ENCODE measurements around the gene IL16.

IL16 gene

DNA sequence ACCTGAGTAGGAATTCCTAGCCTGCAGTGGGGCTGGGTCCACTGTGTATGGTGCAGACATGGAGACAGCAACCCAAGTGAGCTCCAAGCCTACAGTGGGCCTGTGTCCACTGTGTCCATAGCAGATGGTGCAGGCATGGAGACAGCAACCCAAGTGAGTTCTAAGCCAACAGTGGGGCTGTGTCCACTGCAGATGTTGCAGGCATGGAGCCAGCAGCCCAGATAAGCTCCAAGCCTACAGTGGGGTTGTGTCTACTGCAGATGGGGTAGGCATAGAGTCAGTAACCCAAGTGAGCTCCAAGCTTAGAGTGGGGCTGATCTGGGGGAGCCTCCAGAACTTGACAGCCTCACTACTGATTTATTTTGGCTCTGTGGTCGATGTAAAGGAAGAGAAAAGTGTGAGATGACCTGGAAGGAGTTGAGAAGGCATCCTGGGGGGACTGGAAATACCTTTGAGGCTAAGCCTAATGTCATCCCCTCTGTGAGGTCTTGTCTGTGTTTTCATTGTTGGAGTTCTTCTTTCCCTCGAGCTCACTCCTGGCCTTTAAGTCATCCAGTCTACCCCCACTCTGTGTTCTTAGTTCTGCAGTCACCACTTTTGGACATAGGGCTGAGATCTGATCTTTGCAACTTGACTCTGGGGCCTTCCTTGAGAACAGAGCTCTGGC, 22.4 kb upstream of the IL16 start:
- DNase-seq (ENCODE audit: low read depth in 2 of 3, low spot score in 2 of 3), result no peak

DNA sequence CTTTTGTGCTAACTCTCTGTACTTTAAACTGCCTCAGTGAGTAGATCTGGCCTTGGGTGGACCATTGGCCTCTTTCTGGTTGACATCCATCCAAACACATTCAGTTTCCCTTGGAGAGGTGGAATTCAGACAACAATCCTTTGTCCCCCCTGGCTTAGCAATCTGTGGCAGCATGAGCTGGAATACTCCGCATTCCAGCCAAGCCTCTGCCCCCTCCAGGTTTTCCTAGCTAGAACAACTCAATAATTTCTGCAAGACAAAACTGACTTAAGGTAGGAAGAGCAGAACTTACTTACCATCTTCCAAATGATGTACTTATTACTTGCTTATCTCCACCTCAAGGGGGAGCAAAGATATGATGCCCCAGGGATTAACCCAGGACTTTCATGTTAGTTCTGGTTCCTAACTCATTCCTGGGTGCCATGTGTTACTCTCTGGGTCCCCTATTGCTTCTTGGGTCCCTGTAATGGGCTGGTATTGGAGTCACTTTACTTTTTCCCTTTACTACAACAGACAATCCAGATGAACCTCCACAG, 21.8 kb upstream of the IL16 start:
- no peak for DNase-seq (ENCODE audit: low read depth in 2 of 3, low spot score in 2 of 3)

DNA sequence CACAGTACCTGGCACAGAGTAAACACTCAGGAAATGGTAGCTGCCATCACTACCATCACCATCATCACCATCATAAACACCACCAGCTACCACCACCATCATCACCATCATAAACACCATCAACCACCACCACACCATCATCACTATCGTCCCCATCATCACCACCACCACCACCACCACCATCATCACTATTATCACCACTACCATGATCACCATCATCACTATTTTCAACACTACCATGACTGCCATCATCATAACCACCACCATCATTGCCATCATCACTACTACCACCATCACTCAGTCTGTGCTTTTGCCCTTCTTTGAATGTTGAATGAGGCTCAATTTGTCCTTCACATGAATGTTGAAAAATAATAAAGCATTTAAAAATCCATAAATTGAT, 21.2 kb upstream of the IL16 start:
- DNase-seq (ENCODE audit: low read depth in 2 of 3, low spot score in 2 of 3), result no peak

DNA sequence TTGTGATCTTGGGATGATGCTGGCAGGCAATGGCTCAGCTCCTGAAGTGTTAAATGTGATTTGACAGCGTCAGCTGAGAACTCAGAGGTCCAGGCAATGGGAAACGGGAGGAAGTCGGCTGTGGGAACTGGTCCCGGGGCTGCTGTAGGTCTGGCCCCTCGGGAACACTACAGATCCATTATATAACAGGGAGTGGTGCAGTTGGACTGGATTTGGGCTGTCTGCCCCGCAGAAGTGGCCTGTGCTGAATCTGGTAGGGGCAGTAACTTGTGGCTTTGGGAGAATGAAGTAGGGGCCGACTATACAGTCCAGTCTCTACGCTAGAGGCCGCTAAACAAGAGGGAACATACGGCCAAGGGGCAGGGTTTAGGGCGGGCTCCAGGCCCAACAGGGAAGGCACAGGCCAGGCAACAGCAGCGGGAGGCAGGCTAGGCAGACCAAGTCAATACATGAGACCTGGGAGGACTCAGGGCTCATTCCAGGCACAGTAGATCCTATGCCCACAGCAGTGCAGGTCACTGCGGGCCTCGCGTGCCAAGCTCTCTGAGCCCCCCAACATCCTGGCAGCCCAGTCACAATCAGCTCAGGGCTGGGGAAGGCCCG, 20.3 kb upstream of the IL16 start:
- DNase-seq (ENCODE audit: low read depth in 2 of 3, low spot score in 2 of 3), result no peak

DNA sequence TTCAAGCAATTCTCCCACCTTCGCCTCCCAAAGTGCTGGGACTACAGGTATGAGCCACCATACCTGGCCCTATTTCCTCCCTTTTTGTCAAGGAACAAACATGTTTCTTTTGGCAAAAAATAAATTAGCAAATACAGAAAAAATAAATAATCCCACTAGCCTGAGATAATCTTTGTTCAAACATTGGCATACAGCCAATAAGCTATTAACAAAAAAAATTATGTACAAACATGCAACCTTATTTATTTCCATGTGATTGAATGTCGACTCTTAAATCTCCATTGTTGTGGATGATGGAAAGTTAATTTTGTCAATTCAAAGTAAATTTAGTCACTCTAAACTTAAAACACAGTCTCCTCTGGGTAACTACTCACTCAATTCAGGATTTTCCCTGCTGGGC, 18.3 kb upstream of the IL16 start:
- no peak for DNase-seq (ENCODE audit: low read depth in 2 of 3, low spot score in 2 of 3)

DNA sequence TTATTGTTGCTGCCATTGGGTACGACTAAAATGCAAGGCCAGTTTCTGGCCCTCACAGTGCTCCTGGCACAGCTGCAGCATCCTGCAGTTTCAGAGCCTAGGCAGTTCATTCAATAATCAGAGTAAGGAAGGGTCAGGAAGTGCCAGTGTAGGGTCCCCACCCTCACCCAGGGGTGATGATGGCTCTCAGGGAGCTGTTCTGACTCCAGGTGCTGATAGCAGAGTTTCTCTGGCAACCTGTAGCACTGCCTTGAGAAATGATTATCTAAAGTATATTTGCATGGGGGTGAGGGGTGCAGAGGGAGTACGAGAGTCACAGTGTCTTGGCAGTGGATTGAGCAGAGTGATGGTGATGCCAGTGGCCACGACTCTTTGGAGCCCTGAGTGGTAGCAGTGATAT, 15.5 kb upstream of the IL16 start:
- no peak for DNase-seq (ENCODE audit: low read depth in 2 of 3, low spot score in 2 of 3)

DNA sequence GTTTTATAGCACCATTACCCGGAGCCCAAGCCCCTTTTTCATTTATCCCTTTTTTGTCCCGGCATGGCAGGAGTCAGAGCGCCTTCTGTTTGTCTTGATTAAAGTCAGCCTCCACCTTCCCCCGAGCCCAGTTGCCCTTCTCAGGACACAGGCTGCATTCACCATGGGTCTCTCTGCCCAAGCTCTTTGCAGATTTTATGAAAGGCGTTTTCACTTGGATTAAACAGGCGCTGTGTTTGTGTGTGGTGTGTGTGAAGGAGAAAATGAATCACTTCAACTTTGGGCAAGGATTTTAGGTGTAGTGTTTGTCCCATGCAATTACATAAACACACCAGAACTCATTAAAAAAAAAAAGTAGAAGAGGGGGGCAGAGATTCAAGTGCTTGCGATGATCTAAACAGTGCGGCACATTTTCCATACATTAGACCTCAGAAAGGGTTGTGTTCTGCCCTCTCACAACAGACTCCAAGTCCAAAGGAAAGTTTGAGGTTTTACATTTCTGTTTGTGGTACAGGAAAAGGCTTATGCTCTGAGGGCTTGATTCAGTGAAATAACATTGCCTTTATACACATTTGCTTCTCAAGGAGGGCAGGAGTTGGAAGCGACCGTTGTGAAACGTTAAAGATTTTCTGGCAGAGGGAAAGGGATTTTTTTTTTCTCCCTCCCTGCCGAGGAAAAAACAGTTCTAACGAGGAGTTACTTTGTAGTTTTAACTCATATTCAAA, 14.5 kb upstream of the IL16 start:
- no peak for DNase-seq (ENCODE audit: low read depth in 2 of 3, low spot score in 2 of 3)

DNA sequence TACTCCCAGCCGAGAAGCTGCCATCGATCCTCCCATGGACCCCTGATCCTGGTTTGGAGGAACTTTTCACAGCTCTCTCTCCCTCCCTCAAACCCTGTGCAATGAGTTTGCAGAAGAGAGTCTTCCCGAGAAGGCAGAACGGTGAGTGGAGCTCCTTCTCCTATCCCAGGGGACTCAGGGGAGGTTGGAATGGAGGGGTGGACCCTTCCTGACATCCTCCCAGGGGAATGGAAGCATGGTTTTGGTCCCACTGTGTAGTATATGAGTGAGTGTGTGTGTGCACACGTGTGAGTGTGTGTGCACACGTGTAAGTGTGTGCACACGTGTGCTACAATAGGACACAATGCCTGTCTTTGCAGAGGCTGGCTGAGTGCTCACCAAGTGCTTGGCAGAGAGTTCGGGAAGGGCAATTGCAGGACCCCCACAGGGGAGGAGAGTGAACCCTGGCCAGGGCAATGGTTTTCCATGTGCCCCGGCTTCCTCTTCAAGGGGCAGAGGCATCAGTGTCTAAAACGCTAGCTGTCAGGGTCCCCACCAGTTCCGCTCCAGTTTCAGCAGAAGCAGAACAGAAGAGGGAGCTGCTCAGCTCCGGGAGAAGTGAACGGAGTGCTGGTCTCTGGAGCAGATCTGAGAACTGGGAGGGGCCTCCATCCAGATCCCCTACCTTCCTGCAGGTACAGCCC, 13.8 kb upstream of the IL16 start:
- no peak for DNase-seq (ENCODE audit: low read depth in 2 of 3, low spot score in 2 of 3)

DNA sequence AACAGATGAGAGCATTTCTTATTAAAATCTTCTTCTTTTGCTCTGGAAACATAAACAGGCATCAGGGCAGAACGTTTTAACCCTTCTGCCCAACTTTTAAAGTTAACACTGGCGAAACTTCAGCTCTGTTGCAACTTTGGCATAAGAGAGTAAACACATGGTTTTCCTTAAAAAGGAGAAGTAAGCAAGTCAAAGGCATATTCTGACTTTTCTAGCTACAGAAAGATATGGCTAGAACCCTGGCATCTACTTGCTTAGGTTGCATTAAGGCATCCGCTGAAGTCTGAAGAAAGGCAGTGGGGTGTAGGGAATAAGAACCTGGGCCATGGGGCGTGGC, 13.3 kb upstream of the IL16 start:
- no peak for DNase-seq (ENCODE audit: low read depth in 2 of 3, low spot score in 2 of 3)

DNA sequence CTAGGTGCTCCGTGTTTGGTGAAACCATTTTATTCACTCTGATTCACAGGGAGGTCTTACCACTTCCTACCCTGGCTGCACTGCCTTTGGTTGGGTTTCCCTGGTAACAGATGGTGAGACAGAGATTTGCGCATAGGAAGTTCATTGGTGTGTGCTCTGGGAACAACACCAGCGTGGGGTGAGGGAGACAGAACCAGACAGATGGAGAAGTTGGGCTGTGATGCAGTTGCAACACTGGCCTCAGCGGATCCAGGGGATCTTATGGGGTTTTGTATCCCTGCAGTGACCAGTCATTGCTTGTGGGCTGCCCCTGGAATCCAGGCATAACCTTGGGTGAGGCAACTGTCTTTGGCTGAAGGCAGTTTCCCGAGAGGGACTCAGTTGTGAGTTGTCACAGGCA, 12.5 kb upstream of the IL16 start:
- no peak for DNase-seq (ENCODE audit: low read depth in 2 of 3, low spot score in 2 of 3)

DNA sequence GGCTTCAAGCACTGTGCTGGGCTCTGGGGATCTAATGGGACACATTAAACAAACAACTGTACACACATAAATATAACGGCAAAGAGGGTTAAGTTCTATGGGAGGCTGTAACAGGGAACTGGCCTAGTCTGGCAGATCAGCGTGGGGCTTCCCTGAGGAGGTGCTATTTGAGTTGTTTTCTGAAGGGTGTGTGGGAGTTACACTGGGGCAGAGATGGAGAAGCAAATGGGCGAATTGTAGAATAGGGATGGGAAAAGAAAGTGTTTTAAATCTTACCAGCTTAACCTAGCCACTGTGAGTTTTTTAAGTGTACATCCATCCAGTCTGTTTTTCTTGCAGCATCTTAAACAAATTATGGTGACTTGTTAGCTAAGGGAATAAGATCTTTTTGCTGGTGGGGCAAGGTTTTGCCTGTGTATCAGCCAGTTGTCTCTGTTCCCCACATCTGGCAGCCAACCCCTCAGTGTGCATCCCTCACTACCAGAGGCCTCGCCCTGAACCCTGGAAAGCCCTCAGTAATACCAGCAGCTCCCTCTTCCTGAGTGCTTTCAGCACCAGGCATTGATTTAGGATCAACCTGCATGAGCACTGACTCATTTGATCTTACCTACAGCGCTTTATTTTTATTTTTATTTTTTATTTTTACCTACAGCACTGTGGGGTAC, 10.9 kb upstream of the IL16 start:
- DNase-seq (ENCODE audit: low read depth in 2 of 3, low spot score in 2 of 3), result no peak

DNA sequence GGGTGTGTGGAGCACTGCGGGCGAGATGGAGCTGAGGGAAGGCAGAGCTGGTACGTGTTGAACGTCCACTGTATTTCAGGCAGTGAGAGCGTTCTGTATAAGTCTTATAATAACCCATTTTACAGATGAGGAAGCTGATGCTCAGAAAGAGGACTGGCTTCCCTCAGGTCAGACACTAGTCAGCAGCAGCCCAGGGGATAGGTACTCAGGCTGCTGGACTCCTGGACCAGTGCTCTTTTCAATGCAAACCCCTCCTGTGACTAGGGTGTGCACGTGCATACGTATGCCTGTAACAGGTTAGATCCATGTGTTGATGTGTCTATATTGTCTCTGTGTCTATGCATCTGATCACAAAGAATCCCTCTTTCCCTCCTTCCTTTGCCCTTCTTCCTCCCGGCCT, 8.3 kb upstream of the IL16 start:
- DNase-seq (ENCODE audit: low read depth in 2 of 3, low spot score in 2 of 3), result no peak

DNA sequence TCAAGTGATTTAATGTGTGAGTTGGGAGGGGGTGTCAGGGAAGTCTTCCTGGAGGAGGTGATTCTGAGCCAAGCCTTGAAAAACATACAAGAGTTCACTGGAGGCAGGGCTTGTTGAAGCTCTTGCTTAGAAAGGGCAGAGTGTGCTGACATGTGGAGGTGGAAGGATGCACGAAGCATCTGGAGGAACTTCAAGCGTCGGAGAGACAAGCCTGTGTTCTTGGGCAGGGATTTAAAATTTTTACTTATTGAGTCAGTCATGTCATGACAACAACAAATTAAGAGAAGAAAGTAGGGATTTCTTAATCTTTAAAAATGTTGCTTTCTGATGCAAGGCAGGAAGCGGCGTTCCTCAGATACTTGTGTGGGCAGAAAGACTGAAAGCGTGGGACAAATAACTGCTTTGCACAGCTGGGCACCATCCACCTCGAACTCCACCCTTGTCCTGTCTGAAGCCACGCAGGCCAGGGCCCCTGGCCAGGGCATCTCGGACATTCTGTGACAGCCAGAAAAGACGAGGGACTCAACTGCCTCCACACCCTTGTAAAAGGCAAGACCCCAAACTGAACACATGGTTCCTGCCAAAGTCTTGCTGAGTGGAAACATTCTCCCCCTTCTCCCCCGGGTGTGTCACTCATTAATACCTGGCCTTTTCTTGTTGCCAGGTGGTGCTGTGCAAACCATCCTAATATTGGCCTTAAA, 6.9 kb upstream of the IL16 start:
- DNase-seq (ENCODE audit: low read depth in 2 of 3, low spot score in 2 of 3), result no peak

DNA sequence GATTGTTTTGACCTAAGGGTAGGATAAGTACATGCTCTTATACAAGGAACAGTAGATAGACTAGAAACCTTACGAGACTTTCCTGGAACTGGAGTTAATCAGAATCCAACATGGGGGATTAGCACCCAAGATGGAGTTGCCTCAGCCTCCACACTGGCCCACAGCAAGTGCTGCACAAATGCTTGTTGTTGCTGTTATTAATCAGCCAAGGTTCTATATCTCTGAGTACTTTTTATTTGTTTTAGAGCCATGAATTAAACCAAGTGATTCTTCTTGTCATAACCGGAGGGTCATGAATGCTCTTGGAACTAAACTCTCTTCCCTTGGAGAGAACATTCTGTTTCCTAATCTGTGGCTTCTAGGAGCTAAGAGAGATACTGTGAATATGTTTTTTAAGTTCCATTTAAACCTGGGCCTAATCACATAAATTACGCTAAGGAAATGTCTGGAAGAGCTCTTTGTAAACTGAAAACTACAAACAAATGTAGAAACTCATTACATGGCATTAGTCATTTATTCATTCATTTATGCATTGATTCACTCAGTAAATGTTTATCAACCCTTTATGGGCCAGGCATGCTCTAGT, 5.7 kb upstream of the IL16 start:
- DNase-seq (ENCODE audit: low read depth in 2 of 3, low spot score in 2 of 3), result no peak

DNA sequence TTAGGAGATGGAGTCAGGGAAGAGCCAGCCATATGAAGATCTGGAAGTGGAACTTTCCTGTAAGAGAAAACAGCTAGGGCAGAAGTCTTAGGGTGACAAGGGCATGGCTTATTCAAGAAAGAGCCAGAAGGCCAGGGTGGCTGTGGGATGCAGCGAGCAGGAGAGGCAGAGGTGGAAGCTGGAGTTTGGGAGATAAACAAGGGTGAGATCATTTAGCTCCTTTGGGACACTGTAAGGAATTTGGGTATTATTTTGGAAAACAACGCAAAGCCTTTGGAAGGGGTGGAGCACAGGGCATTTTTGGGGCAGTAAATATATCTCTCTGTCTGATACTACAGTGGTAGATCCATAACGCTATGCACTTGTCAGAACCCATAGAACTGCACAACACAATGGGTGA, 5.0 kb upstream of the IL16 start:
- DNase-seq (ENCODE audit: low read depth in 2 of 3, low spot score in 2 of 3), result no peak

DNA sequence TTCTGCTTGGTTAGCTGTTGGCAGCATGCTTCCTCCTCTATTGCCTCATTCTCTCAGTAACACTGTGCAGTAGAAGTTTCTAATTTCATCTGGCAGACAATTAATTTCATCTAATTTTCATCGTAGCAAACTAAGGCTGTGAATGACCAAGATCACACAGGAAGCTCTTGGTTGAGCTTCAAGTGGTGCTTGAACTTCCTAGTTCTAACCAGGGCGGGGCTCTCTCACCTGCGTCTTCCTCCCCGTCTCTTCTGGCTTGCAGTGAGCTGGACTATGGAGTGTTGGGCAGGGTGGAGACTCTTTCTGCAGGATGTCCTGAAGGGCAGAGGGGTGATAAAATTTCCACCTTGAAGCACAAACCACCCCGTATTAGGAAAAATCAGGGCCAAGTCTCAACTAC, 2.0 kb upstream of the IL16 start:
- no peak for DNase-seq (ENCODE audit: low read depth in 2 of 3, low spot score in 2 of 3)

DNA sequence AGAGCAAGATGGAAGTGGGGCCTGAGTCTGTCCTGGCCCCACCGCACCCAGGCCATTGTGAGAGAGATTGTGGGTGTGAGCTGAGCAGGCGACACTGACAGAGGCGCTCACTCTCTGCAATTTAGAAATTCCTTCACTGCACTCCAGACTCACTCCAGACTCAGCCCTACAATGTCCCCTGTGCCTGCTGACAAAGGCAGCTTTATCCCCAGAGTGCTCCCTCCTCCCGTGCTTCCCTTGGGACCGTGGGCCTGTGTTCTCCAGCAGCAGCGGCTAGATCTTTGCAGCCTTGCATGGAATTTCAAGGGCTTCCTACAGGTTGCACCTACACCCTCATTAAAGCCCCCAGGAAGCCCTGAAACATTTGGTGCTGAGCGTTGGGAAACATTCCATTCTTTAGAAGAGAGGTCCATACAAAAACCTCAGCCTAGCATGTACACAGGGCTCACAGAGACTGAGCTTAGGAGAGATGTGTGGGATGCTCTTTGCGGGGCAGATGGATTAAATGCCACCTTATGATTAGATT, 1.3 kb upstream of the IL16 start:
- DNase-seq (ENCODE audit: low read depth in 2 of 3, low spot score in 2 of 3), result no peak

DNA sequence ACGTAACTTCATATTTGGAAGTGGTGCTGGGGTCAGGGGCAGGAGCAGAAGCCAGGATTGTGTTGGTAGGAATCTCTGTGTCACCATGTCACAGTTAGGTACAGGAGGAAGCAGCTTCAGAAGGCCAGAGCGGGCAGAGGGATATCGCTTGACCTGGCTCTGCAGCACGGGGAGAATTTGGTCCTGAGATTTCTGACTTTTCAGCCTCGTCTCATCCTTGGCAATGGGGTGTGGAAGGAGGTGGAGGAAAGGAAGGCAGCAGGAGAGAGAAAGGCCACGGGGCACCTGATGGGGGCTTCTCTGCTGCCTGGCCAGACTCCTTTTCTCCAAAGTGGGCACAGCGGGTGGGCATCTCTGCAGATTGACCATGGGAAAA, 564 bp downstream of the IL16 start:
- DNase-seq (ENCODE audit: low read depth in 2 of 3, low spot score in 2 of 3), result no peak

DNA sequence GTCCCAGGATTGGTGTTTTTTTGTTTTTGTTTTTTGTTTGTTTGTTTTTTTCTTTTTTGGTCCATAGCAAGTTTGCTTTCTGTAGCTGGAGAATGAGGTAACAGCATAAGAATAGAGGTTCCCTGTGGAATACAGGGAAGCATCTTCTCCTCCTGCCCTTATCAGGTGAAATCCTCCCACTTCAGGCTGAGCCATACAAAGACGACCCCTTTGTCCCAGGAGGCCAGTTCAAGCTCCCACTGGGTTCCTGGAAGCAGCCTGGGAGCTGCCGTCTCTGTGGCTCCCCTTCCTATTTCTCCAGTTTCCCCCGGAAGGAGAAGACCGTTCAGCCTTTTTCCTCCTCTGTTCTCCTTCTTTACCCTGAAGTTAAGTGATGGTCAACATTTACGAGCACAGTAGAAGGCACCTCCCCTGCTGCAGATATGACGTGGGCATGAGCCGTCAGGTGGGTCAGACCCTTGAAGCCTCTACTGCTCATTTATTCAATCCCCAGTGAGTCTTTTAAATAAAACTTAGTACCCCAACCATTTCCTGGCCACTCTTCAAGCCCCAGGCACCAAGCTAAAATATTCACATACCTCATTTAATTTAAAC, 1.1 kb downstream of the IL16 start:
- DNase-seq (ENCODE audit: low read depth in 2 of 3, low spot score in 2 of 3), result no peak

Data from activated CD8-positive, alpha-beta memory T cell treated with anti-CD3 and anti-CD28 coated beads for 48 hours (primary cell).